DOHH2 (cell line): ENCODE measurements around the gene YWHAE.

Source experiments
- H3F3A ChIP-seq: fragments of 200-600 bp; sonication (generic), shearing (Covaris generic); 2 replicates; pipeline ENCODE4 v1.6.0; 2016; ENCODE audit warnings: antibody characterized with exemption, mild to moderate bottlenecking; ENCODE audit not compliant: control insufficient read depth, insufficient read depth
- H3K27ac ChIP-seq: fragments of 200-600 bp; sonication (generic); 2 replicates; pipeline ENCODE4 v1.5.1; 2014; ENCODE audit warnings: low read depth, mild to moderate bottlenecking, low read length, moderate library complexity
- H3K27me3 ChIP-seq: fragments of 200-600 bp; sonication (generic); 2 replicates; pipeline ENCODE4 v1.6.1; 2014; ENCODE audit warnings: mild to moderate bottlenecking, low read length, mixed read lengths; ENCODE audit not compliant: control insufficient read depth
- H3K36me3 ChIP-seq: fragments of 200-600 bp; sonication (generic); 2 replicates; pipeline ENCODE4 v1.6.1; 2014; ENCODE audit warnings: mild to moderate bottlenecking, low read length, moderate library complexity, mixed read lengths; ENCODE audit not compliant: control insufficient read depth
- H3K4me1 ChIP-seq: fragments of 200-600 bp; sonication (generic); 2 replicates; pipeline ENCODE4 v1.6.1; 2014; ENCODE audit warnings: mild to moderate bottlenecking, low read length, mixed read lengths; ENCODE audit not compliant: control insufficient read depth
- H3K4me2 ChIP-seq: fragments of 200-600 bp; sonication (generic); 2 replicates; pipeline ENCODE4 v1.6.0; 2014; ENCODE audit warnings: mild to moderate bottlenecking, low read length, moderate library complexity
- H3K4me3 ChIP-seq: fragments of 200-600 bp; sonication (generic); 2 replicates; pipeline ENCODE4 v1.5.1; 2014; ENCODE audit warnings: mild to moderate bottlenecking, low read length, mixed read lengths
- H3K79me2 ChIP-seq: fragments of 200-600 bp; sonication (generic); 2 replicates; pipeline ENCODE4 v1.6.1; 2014; ENCODE audit warnings: mild to moderate bottlenecking, low read length, mixed read lengths; ENCODE audit not compliant: control insufficient read depth
- H3K9me2 ChIP-seq: fragments of 200-600 bp; sonication (generic); replicated peaks from 2 replicates; pipeline ENCODE4 v1.6.1; 2014; ENCODE audit warnings: mild to moderate bottlenecking, low read length, mixed read lengths; ENCODE audit not compliant: control insufficient read depth
- H3K9me3 ChIP-seq: fragments of 200-600 bp; sonication (generic); 2 replicates; pipeline ENCODE4 v1.6.1; 2014; ENCODE audit warnings: antibody characterized with exemption, low read length, mixed read lengths; ENCODE audit not compliant: control insufficient read depth, insufficient read depth
- H4K20me1 ChIP-seq: fragments of 200-600 bp; sonication (generic); 2 replicates; pipeline ENCODE4 v1.6.0; 2014; ENCODE audit warnings: low read depth, mild to moderate bottlenecking, antibody characterized with exemption, low read length, moderate library complexity; ENCODE audit not compliant: control insufficient read depth, insufficient read depth
- CTCF ChIP-seq: fragments of 200-600 bp; sonication (generic); IDR thresholded peaks from one replicate; pipeline ENCODE4 v1.5.1; 2014; ENCODE audit warnings: antibody characterized with exemption, mild to moderate bottlenecking, low read depth, low read length; ENCODE audit not compliant: poor library complexity, severe bottlenecking
- EZH2phosphoT487 ChIP-seq: fragments of 200-600 bp; sonication (generic); IDR thresholded peaks from 2 replicates; pipeline ENCODE4 v1.6.1; 2017; ENCODE audit warnings: borderline replicate concordance, mild to moderate bottlenecking, antibody characterized with exemption, low read length, moderate library complexity, mixed read lengths

YWHAE gene

GRCh38 chr17:1385861-1386260, 14.2 kb downstream of the YWHAE start:
- Histone ChIP-seq H3K9me2 (no peaks in the 10 kb centered on the region), H3K4me2 (peak overlapping the region; percentile 17)

GRCh38 chr17:1384905-1385435, 15.1 kb downstream of the YWHAE start:
- H3K9me3 ChIP-seq: no peaks in the 10 kb centered on the region
- H3K27ac ChIP-seq: no peak overlapping the region
- H3K79me2 ChIP-seq: peaks cover 100% of the 10 kb centered on the region
- H3K4me2 ChIP-seq: no peak overlapping the region
- peaks cover 63% of the 10 kb centered on the region for H3K4me1 ChIP-seq
- H4K20me1 ChIP-seq: peaks cover 53% of the 10 kb centered on the region
- H3F3A ChIP-seq: peaks cover 13% of the 10 kb centered on the region
- H3K27me3 ChIP-seq: no peaks in the 10 kb centered on the region
- H3K36me3 ChIP-seq: peaks cover 63% of the 10 kb centered on the region
- no peak overlapping the region for H3K4me3 ChIP-seq
- no peaks in the 10 kb centered on the region for H3K9me2 ChIP-seq
- TF ChIP-seq CTCF: no peak
- TF ChIP-seq EZH2phosphoT487: no peak

More at GRCh38 chr17:1385861-1386260, 14.2 kb downstream of the YWHAE start:
- no peak overlapping the region for H3K27ac ChIP-seq
- no peaks in the 10 kb centered on the region for H3K9me3 ChIP-seq
- H3F3A ChIP-seq: peaks cover 8% of the 10 kb centered on the region
- peaks cover 54% of the 10 kb centered on the region for H3K4me1 ChIP-seq
- H3K79me2 ChIP-seq: peaks cover 100% of the 10 kb centered on the region
- H3K4me3 ChIP-seq: no peak overlapping the region
- peaks cover 50% of the 10 kb centered on the region for H4K20me1 ChIP-seq
- TF ChIP-seq CTCF (no peak), EZH2phosphoT487 (no peak)
- H3K36me3 ChIP-seq: peaks cover 64% of the 10 kb centered on the region
- no peaks in the 10 kb centered on the region for H3K27me3 ChIP-seq

GRCh38 chr17:1379930-1380313, 20.1 kb downstream of the YWHAE start:
- Histone ChIP-seq H3K9me3 (no peaks in the 10 kb centered on the region), H3K9me2 (no peaks in the 10 kb centered on the region), H3K79me2 (peaks cover 100% of the 10 kb centered on the region), H4K20me1 (peaks cover 78% of the 10 kb centered on the region), H3K27ac (0 out of 2 replicates have a peak overlapping the region, but pooled peaks have one; percentile 12), H3F3A (peaks cover 23% of the 10 kb centered on the region), H3K4me2 (peak overlapping the region; percentile 17), H3K36me3 (peaks cover 78% of the 10 kb centered on the region), H3K4me3 (0 out of 2 replicates have a peak overlapping the region, but pooled peaks have one; percentile 8), H3K27me3 (no peaks in the 10 kb centered on the region), H3K4me1 (peaks cover 90% of the 10 kb centered on the region)
- TF ChIP-seq EZH2phosphoT487 (no peak), CTCF (no peak)
